AG10803 (cell line): Measurements from ENCODE around the gene TNIP2.
"Not testable (repeated sequence)": the region's sequence is repeated elsewhere in the genome, so short reads cannot be mapped to it uniquely, and the experiment has no call there.

Experiments used
- DNase-seq: peaks from one replicate; pipeline ENCODE4 v3.0.0; 2010; ENCODE audit warnings: low read depth
- H3K4me3 ChIP-seq: 2 replicates; pipeline ENCODE4 v1.5.1; 2011; ENCODE audit warnings: mild to moderate bottlenecking, low read length, control low read depth
- CTCF ChIP-seq: conservative IDR thresholded peaks from 2 replicates; pipeline ENCODE4 v1.5.1; 2011; ENCODE audit warnings: mild to moderate bottlenecking, low read length, control low read depth, inconsistent platforms

TNIP2 gene

GRCh38 chr4:2728221-2728620, 27.9 kb downstream of the TNIP2 start:
- no peak for TF ChIP-seq CTCF
- no peak for DNase-seq
- H3K4me3 ChIP-seq, result no peak overlapping the region

DNA sequence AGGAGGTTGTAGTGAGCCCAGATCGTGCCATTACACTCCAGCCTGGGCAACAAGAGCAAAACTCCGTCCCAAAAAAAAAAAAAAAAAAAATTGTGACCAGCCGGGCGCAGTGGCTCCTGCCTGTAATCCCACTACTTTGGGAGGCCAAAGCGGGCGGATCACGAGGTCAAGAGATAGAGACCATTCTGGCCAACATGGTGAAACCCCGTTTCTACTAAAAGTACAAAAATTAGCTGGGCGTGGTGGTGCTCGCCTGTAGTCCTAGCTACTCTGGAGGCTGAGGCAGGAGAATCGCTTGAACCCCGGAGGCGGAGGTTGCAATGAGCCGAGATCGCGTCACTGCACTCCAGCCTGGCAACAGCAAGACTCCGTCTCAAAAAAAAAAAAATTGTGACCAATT, 29.3 kb downstream of the TNIP2 start:
- DNase-seq, H3K4me3 ChIP-seq: not testable (repeated sequence)

- H3K4me3 ChIP-seq, result no peak overlapping the region
- no peak for TF ChIP-seq CTCF
- DNase-seq, result no peak
Observed at GRCh38 chr4:2725380-2725779, 30.8 kb downstream of the TNIP2 start.

GRCh38 chr4:2723751-2724150, 32.4 kb downstream of the TNIP2 start:
- H3K4me3 ChIP-seq, result no peak overlapping the region
- no peak for TF ChIP-seq CTCF
- DNase-seq, result no peak

DNA sequence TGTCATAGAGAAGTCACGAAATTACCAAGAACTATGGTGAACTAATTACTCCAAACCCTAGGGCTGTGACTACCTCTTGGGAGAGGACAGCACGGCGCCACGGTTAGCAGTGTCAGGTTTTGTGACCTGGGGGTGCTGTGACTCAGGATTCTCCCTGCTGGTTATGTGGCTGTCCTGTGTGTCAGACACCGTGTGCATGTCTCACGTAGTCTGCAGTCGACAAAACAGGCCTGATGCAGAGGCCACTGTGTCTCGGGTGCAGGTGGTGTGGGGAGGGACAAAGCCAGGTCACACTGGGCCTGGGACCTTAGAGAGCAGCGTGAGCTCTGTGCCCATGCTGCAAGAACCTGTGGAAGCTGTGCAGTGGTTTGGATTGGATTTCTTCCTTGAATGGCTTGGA, 34.1 kb downstream of the TNIP2 start:
- H3K4me3 ChIP-seq, result no peak overlapping the region
- DNase-seq, result no peak
- TF ChIP-seq CTCF, result no peak

GRCh38 chr4:2721586-2721985, 34.5 kb downstream of the TNIP2 start:
- no peak for TF ChIP-seq CTCF
- DNase-seq, result no peak

DNA sequence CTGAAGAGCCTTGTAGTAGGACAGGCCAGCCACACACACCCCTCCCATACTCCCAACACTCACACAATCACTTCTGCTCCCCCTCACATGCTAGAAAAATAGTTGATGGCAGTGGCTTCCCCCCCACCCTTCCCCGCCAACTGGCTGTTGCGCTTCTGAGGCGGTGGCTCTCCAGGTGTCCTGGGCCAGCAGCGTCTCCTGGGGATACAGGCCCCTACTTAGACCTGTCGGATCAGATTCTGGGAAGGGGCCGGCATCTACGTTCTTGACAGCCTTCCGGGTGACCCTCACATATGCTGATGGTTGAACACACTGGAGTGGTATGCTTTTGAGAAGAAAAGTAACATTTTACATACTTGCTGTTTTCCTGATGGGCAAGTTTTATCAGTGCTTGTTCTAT, 39.9 kb downstream of the TNIP2 start:
- DNase-seq, result no peak
- H3K4me3 ChIP-seq, result no peak overlapping the region
- TF ChIP-seq CTCF, result no peak

More at GRCh38 chr4:2721586-2721985, 34.5 kb downstream of the TNIP2 start:
- H3K4me3 ChIP-seq, result no peak overlapping the region

GRCh38 chr4:2715426-2715825, 40.7 kb downstream of the TNIP2 start:
- no peak for DNase-seq
- no peak for TF ChIP-seq CTCF
- no peak overlapping the region for H3K4me3 ChIP-seq
